ENCODE data around the gene SRF.

DNA sequence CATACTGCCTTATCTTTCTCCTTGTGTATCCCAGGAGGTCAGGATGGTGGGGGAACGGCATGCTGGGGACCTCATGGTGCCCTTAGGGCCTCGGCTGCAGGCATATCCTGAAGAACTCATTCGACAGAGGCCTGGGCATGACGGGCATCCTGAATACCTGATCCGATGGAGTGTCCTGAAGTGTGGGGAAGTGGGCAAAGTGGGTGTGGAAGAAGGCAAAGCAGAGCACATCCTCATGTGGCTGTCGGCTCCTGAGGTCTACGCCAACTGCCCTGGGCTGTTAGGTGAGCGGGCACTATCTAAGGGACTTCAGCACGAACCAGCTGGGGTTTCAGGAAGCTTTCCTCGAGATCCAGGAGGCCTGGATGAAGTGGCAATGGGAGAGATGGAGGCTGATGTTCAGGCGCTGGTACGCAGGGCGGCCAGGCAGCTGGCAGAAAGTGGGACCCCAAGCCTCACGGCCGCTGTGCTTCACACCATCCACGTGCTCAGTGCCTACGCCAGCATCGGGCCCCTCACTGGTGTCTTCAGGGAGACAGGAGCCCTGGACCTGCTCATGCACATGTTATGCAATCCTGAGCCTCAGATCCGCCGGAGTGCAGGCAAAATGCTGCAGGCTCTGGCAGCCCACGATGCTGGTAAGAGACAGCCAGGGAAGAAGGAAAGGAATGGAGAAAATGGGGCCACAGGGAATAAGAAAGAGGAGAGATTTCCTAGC, 13.4 kb downstream of the SRF start:
- TF ChIP-seq, protein P1, sequence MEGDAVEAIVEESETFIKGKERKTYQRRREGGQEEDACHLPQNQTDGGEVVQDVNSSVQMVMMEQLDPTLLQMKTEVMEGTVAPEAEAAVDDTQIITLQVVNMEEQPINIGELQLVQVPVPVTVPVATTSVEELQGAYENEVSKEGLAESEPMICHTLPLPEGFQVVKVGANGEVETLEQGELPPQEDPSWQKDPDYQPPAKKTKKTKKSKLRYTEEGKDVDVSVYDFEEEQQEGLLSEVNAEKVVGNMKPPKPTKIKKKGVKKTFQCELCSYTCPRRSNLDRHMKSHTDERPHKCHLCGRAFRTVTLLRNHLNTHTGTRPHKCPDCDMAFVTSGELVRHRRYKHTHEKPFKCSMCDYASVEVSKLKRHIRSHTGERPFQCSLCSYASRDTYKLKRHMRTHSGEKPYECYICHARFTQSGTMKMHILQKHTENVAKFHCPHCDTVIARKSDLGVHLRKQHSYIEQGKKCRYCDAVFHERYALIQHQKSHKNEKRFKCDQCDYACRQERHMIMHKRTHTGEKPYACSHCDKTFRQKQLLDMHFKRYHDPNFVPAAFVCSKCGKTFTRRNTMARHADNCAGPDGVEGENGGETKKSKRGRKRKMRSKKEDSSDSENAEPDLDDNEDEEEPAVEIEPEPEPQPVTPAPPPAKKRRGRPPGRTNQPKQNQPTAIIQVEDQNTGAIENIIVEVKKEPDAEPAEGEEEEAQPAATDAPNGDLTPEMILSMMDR (conservative IDR thresholded peaks at IDR 0.05): no peak
- TF ChIP-seq EZH2 (IDR thresholded peaks at IDR 0.05; ENCODE audit: low read depth): no peak
